ENCODE data around the gene CDRT4.

DNA sequence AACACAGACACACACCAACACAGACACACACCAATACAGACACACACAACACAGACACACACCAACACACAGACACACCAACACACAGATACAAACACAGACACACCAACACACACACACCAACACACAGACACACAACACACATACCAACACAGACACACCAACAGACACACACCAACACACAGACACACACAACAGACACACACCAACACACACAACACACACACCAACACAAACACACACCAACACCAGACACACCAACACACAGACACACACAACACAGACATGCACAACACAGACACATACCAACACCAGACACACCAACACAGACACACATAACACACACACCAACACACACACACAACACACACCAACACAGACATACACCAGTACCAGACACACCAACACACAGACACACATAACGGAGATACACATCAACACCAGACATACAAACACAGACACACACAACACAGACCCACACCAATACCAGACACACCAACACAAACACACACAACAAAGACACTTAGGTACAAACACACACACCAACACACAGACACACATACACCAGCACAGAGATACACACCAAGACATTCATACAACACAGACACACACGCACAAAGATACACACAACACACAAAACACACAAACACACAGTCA lies 2.2 kb downstream of the CDRT4 start:
- no peak for TF ChIP-seq CTCF (IDR thresholded peaks at IDR 0.05; ENCODE audit: low read depth, low read length, poor library complexity, severe bottlenecking)
- no peak for TF ChIP-seq EZH2phosphoT487 (IDR thresholded peaks at IDR 0.05; ENCODE audit: borderline replicate concordance, low read length)
